ENCODE data around the gene MMP24OS. TPM values are rescaled to one million over a fixed set of nuclear protein-coding genes. Genes with fewer than 3 reads are reported as not detected.

Gene MMP24OS
- total RNA-seq, 3 donors from 2014 or later, result 17.4 to 34.1 (median 32.9) TPM

- H3K27ac ChIP-seq, result no peak overlapping the region
- intact Hi-C loops (cut with DNase I; ENCODE audit: low total_unique reads), result no loop called here
- no peak overlapping the region for H3K4me3 ChIP-seq
- H3K4me1 ChIP-seq, result no peaks in the 10 kb centered on the region
- no peaks in the 10 kb centered on the region for H3K9me3 ChIP-seq
- no peaks in the 10 kb centered on the region for H3K27me3 ChIP-seq
- H3K36me3 ChIP-seq, result no peaks in the 10 kb centered on the region
- no peak for DNase-seq (ENCODE audit: low spot score in 2 of 2)
- no peak for TF ChIP-seq POLR2AphosphoS5 (IDR thresholded peaks at IDR 0.05)
- TF ChIP-seq POLR2A (IDR thresholded peaks at IDR 0.05), result no peak
- TF ChIP-seq CTCF (IDR thresholded peaks at IDR 0.05), result no peak
Observed at GRCh38 chr20:35237486-35237885, 40.4 kb downstream of the MMP24OS start.

- no peaks in the 10 kb centered on the region for H3K4me1 ChIP-seq
- H3K36me3 ChIP-seq, result no peaks in the 10 kb centered on the region
- H3K4me3 ChIP-seq, result no peak overlapping the region
- H3K27me3 ChIP-seq, result no peaks in the 10 kb centered on the region
- DNase-seq (ENCODE audit: low spot score in 2 of 2), result peak in 1 of 2 donors; percentile 80
- TF ChIP-seq POLR2AphosphoS5 (IDR thresholded peaks at IDR 0.05) (peak in 1 of 3 donors; percentile 18), POLR2A (IDR thresholded peaks at IDR 0.05) (no peak), CTCF (IDR thresholded peaks at IDR 0.05) (no peak)
- intact Hi-C loops (cut with DNase I; ENCODE audit: low total_unique reads), result no loop called here
- no peaks in the 10 kb centered on the region for H3K9me3 ChIP-seq
- H3K27ac ChIP-seq, result peak overlapping the region in 1 of 2 donors; percentile 4
Observed at GRCh38 chr20:35235881-35236280, 42.0 kb downstream of the MMP24OS start.

- no peaks in the 10 kb centered on the region for H3K4me1 ChIP-seq
- TF ChIP-seq POLR2A (IDR thresholded peaks at IDR 0.05), result no peak
- H3K9me3 ChIP-seq, result no peaks in the 10 kb centered on the region
Observed at GRCh38 chr20:35232575-35232974, 45.3 kb downstream of the MMP24OS start.

GRCh38 chr20:35226884-35227681 lies 50.8 kb downstream of the MMP24OS start:
- no peaks in the 10 kb centered on the region for H3K9me3 ChIP-seq
- H3K4me3 ChIP-seq, result peak overlapping the region in 2 of 3 donors; percentile 40 to 67
- H3K27ac ChIP-seq, result no peak overlapping the region
- no peaks in the 10 kb centered on the region for H3K36me3 ChIP-seq
- no peaks in the 10 kb centered on the region for H3K4me1 ChIP-seq
- no peak for DNase-seq (ENCODE audit: low spot score in 2 of 2)
- no peak for TF ChIP-seq POLR2AphosphoS5 (IDR thresholded peaks at IDR 0.05)
- no peak for TF ChIP-seq CTCF (IDR thresholded peaks at IDR 0.05)
- TF ChIP-seq POLR2A (IDR thresholded peaks at IDR 0.05), result no peak
- no peaks in the 10 kb centered on the region for H3K27me3 ChIP-seq
- intact Hi-C loops (cut with DNase I; ENCODE audit: low total_unique reads), result no loop called here

More at GRCh38 chr20:35232575-35232974, 45.3 kb downstream of the MMP24OS start:
- no peak for DNase-seq (ENCODE audit: low spot score in 2 of 2)
- Histone ChIP-seq H3K36me3 (no peaks in the 10 kb centered on the region), H3K27me3 (no peaks in the 10 kb centered on the region), H3K27ac (no peak overlapping the region), H3K4me3 (no peak overlapping the region)
- intact Hi-C loops (cut with DNase I; ENCODE audit: low total_unique reads), result no loop called here

Other genes starting within 250 kb of the MMP24OS start
- 10 to 100 TPM; 62.6 to 71.7 (median 69.5) TPM for gene TRPC4AP, start 185.3 kb downstream of the MMP24OS start, total RNA-seq
- 10 to 100 TPM; 19.3 to 25.8 (median 22.4) TPM for gene EDEM2, start 130.8 kb downstream of the MMP24OS start, total RNA-seq
- gene PROCR, start 106.0 kb downstream of the MMP24OS start, total RNA-seq, result 10 to 100 TPM; 34.1 to 87.9 (median 39.8) TPM
- gene MMP24, start 51.4 kb downstream of the MMP24OS start, total RNA-seq, result 1 to 10 TPM in 1 of 3 donors, under 1 TPM in 2; 0.80 to 2.5 (median 0.98) TPM
- 10 to 100 TPM; 81.9 to 98.6 (median 88.0) TPM for gene EIF6, start 6.7 kb upstream of the MMP24OS start, total RNA-seq
- under 1 TPM in 1 of 3 donors, not detected in 2; 0.15 TPM for gene FAM83C, start 14.3 kb upstream of the MMP24OS start, total RNA-seq
- gene UQCC1, start 133.9 kb upstream of the MMP24OS start, total RNA-seq, result 10 to 100 TPM; 26.6 to 39.7 (median 35.4) TPM
- gene GDF5, start 160.1 kb upstream of the MMP24OS start, total RNA-seq, result under 1 TPM; 0.33 to 0.88 (median 0.64) TPM
- 10 to 100 TPM; 22.2 to 28.5 (median 23.3) TPM for gene CEP250, start 177.5 kb upstream of the MMP24OS start, total RNA-seq

Measured in breast epithelium (tissue), 4 donors.